Omental fat pad (tissue), 4 donors: ENCODE results near the gene ADAMTS1. TPM values are rescaled to one million over a fixed set of nuclear protein-coding genes. Genes with fewer than 3 reads are reported as not detected.

ENCODE experiments used
- ATAC-seq: fragments of 150-250 bp; one replicate; pipeline ENCODE4 v1.9.1; 2016; ENCODE audit warnings: mild to moderate bottlenecking, moderate library complexity; ENCODE audit not compliant: low FRiP score
- DNase-seq: peaks from one replicate; pipeline ENCODE4 v3.0.0-alpha.2; 2019; ENCODE audit warnings: low spot score
- CTCF ChIP-seq, 3 donors: fragments of 450-650 bp; IDR thresholded peaks; one replicate each; pipeline ENCODE4 v1.5.1; 2016 to 2017; ENCODE audit warnings: antibody characterized with exemption in 3 of 3, mild to moderate bottlenecking in 3 of 3, moderate library complexity in 2 of 3
- total RNA-seq, 4 donors: library from RNA; depleted of rRNA; stranded (reverse); fragments of >200 nt; gene quantifications; one replicate each; pipeline ENCODE4 v1.1.0, GENCODE V29; 2016

Gene ADAMTS1
- total RNA-seq, 4 donors from 2014 or later = 156 to 391 (median 347) TPM

- DNase-seq (no peak), ATAC-seq (no peak)
- no peak for TF ChIP-seq CTCF (IDR thresholded peaks at IDR 0.05)
Measured at GRCh38 chr21:26844258-26845065, 747 bp downstream of the ADAMTS1 start.

GRCh38 chr21:26843933-26844257 lies 1.3 kb downstream of the ADAMTS1 start:
- TF ChIP-seq CTCF (IDR thresholded peaks at IDR 0.05) = no peak

DNA sequence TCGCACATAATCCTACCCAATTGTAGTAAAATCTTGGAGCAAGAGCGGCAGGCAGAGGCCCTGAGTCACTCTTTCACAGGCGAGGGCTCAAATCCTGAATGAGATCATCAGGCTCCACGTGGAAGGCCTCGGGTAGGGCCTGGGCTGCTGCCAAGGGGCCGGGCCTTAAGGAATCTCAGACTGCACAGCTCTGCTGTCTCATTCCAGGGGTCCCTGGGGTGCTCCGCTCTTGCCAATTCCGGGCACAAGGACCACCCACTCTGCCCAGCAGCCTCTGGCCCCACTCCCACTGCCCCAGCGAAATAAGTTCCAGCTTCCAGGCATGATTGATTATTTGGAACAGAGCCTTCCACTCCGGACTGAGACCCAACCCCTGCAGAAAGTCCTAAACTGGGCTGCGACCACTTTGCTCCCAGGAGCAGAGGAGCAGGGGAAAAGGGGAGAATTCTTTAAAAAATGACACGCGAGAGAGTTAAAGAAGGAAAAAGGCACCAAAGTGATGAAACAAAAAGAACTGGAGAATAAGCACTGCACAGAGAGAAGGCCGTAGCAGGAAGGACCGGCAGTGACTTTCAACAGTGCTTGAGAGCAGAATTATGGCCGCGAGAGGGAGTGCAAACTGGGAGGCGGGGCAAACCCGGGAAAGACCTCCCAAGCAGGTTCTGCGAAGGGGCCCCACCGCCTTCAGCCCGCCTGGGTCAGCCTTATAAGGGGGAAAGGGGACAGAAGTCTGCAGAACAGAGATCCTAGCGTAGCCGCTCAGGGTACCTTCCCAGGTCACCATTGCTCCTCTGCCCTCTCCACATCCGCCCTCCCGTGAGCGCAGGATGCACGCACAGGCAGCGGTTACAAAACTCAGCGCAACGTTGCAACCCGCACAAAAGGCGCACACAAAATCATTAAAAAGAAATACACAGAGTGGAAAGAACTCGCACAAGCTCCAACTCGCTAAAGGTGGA lies 2.0 kb downstream of the ADAMTS1 start:
- no peak for TF ChIP-seq CTCF (IDR thresholded peaks at IDR 0.05)
- ATAC-seq (peak; percentile 65), DNase-seq (peak; percentile 69)

More at GRCh38 chr21:26843933-26844257, 1.3 kb downstream of the ADAMTS1 start:
- no peak for DNase-seq
- ATAC-seq = no peak

DNA sequence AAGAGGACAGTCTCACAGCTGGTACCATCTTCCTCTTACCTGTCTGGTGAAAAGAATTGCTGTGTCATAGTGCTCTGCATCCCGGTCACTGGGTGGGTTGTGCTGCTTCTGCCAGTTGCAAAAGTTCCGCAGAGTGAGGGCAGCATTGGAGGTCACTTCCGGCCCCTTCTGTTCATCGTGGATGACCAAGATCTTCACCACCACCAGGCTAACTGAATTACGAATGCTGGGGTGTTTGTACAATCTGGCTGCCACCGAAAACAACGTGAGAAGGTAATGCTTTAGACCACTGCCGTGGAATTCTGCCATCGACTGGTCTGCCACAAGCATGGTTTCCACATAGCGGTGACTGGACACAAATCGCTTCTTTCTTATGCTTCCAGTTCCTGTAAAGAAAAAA lies 2.9 kb downstream of the ADAMTS1 start:
- ATAC-seq (no peak), DNase-seq (no peak)
- TF ChIP-seq CTCF (IDR thresholded peaks at IDR 0.05) = no peak

GRCh38 chr21:26840912-26841311 lies 4.3 kb downstream of the ADAMTS1 start:
- no peak for DNase-seq
- ATAC-seq = no peak
- no peak for TF ChIP-seq CTCF (IDR thresholded peaks at IDR 0.05)

DNA sequence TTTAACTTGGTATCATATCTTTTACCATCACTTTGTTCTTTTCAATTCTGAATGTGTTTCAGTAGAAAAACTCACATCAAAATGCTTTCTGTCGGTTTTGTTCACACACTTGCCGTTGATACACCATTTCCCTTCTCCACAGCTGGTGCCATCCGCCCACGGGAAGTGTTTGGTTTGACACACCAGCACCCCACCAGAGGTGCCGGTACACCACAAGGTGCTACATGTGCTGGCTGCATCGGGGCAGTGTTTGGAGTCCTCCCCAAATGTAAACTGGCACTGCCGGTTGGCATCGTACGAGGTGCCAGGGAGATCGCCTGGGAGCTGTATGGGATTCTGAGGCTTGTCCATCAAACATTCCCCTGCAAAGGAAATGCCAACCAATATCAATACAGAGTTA lies 5.0 kb downstream of the ADAMTS1 start:
- TF ChIP-seq CTCF (IDR thresholded peaks at IDR 0.05) = no peak
- DNase-seq (no peak), ATAC-seq (no peak)
